Neural cell (in vitro differentiated cells): ENCODE results near the gene HGF.

Experiments
- CTCF ChIP-seq: fragments of 450-650 bp; IDR thresholded peaks from 2 replicates; pipeline ENCODE4 v1.5.1; 2014; ENCODE audit warnings: antibody characterized with exemption, mild to moderate bottlenecking, moderate library complexity; ENCODE audit not compliant: poor library complexity, severe bottlenecking
- EP300 ChIP-seq: fragments of 450-650 bp; conservative IDR thresholded peaks from 2 replicates; pipeline ENCODE4 v1.6.1; 2014; ENCODE audit warnings: antibody characterized with exemption, mild to moderate bottlenecking, moderate library complexity; ENCODE audit not compliant: poor library complexity, severe bottlenecking
- RAD21 ChIP-seq: fragments of 450-650 bp; conservative IDR thresholded peaks from 2 replicates; pipeline ENCODE4 v1.6.1; 2014; ENCODE audit warnings: antibody characterized with exemption, mild to moderate bottlenecking, moderate library complexity
- SMC3 ChIP-seq: fragments of 450-650 bp; conservative IDR thresholded peaks from 2 replicates; pipeline ENCODE4 v1.6.1; 2014; ENCODE audit warnings: antibody characterized with exemption, mild to moderate bottlenecking, moderate library complexity; ENCODE audit not compliant: poor library complexity

- no peak for TF ChIP-seq RAD21
- TF ChIP-seq CTCF = no peak
- no peak for TF ChIP-seq EP300
- TF ChIP-seq SMC3 = no peak
Measured at GRCh38 chr7:81744389-81744788, 25.5 kb downstream of the HGF start.
